ENCODE measurements around the gene ALG1L2.
"Not testable (repeated sequence)": the region's sequence is repeated elsewhere in the genome, so short reads cannot be mapped to it uniquely, and the experiment has no call there.

DNA sequence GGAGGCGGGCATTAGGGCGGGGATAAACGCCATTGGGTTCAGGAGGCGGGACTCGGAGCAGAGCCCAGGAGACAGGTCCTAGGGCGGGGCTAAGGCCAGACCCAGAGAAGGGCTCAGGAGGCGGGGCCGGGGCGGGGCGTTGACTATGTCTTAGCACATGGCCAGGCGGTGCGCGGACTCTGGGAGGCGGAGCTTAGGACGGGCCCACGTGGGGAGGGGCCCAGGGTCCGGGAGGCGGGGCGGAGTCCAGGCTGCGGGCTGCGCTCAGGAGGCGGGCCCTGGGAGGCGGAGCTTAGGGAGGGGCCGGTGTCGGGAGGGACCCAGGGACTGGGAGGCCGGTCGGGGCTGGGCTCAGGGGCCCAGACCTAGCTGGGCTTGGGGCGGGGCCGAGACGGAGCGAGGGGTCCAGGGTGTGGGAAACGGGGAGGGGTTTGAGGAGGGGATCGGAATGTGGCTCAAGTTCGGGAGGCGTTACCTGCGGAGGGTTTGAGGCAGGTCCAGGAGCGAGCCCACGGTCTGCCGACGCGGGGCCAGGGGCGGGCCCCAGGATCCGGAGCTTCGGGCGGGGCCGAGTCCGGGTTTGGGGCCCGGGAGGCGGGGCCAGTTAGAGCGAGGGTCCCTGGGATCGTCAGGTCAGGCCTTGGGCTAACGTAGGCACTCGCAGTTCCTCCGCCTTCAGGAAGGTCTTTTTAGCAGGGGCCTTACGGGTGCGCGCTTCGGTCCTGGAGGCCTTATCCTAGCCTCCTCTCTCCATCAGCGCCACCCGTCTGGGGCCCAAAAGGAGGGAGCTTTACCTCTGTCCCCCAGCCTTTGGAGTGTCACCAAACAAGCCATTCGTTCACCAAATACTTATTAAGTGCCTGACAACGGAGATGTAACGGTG, 30.5 kb downstream of the ALG1L2 start:
- not testable (repeated sequence) for TF ChIP-seq TAF1 (IDR thresholded peaks at IDR 0.05; ENCODE audit: borderline replicate concordance, low read depth, low read length); POLR2AphosphoS5 (IDR thresholded peaks at IDR 0.05; ENCODE audit: low read depth, low read length); POLR2A (IDR thresholded peaks at IDR 0.05; ENCODE audit: low read depth, low read length)

All from GM12892 (cell line).